Erythroblast (primary cell): ENCODE measurements around the gene GALR3.

ENCODE experiments used
- GATA1 ChIP-seq: IDR thresholded peaks from 2 replicates; pipeline ENCODE4 v1.6.1; 2011; ENCODE audit warnings: low read depth, mild to moderate bottlenecking, control low read depth, low read length, moderate library complexity
- POLR2A ChIP-seq: IDR thresholded peaks from 2 replicates; pipeline ENCODE4 v1.6.1; 2011; ENCODE audit warnings: mild to moderate bottlenecking, low read length

- no peak for TF ChIP-seq POLR2A
- TF ChIP-seq GATA1: no peak
These were observed 926 bp upstream of the GALR3 start for GRCh38 chr22:37822079-37822833.
